ENCODE data around the gene TBC1D8. TPM values are rescaled to one million over a fixed set of nuclear protein-coding genes. Genes with fewer than 3 reads are reported as not detected.

Gene TBC1D8
- total and polyA plus RNA-seq, 9 of the 15 experiments (the other 6 are each of a cell fraction or from before 2014, with no cell fraction given) = 0.36 to 1.3 (median 0.82) TPM

- TF ChIP-seq CHD7 (IDR thresholded peaks at IDR 0.05; ENCODE audit: low read depth, low read length) (no peak), ZNF592 (IDR thresholded peaks at IDR 0.05) (no peak), YY1 (IDR thresholded peaks at IDR 0.05; ENCODE audit: borderline replicate concordance in 1 of 3, control insufficient read depth in 1 of 3, extremely low read depth in 1 of 3, insufficient read depth in 3 of 3, insufficient read length in 1 of 3, insufficient replicate concordance in 2 of 3, low read depth in 1 of 3, low read length in 2 of 3) (no peak), SOX6 (IDR thresholded peaks at IDR 0.05) (no peak), TEAD2 (tag; IDR thresholded peaks at IDR 0.05) (no peak), ZBTB33 (CRISPR knock-in tag; IDR thresholded peaks at IDR 0.05) (no peak), COPS2 (conservative IDR thresholded peaks at IDR 0.05) (no peak), PML (IDR thresholded peaks at IDR 0.05; ENCODE audit: low read length) (no peak)
These were observed 151.2 kb downstream of the TBC1D8 start (continued) for GRCh38 chr2:100999995-101000394.

Data from K562 (cell line).